Occipital lobe (tissue), 2 donors: ENCODE results near the gene NCK2. TPM values are rescaled to one million over a fixed set of nuclear protein-coding genes. Genes with fewer than 3 reads are reported as not detected.

ENCODE experiments used
- DNase-seq: peaks from one replicate; lab custom pipeline; 2025; lab: John Stamatoyannopoulos, UW
- total RNA-seq: library from RNA; depleted of rRNA; stranded (reverse); fragments of >200 nt; gene quantifications from one replicate; pipeline ENCODE4 v1.2.3, GENCODE V29; 2014

The NCK2 gene
- total RNA-seq, 1 donor from 2014 or later = 86.1 TPM

GRCh38 chr2:105774781-105775337 lies 30.1 kb downstream of the NCK2 start:
- no peak for DNase-seq

GRCh38 chr2:105775809-105776559 lies 31.3 kb downstream of the NCK2 start:
- no peak for DNase-seq

GRCh38 chr2:105776560-105776928 lies 31.8 kb downstream of the NCK2 start:
- no peak for DNase-seq

GRCh38 chr2:105777031-105777482 lies 32.3 kb downstream of the NCK2 start:
- DNase-seq = no peak

GRCh38 chr2:105777506-105778055 lies 32.9 kb downstream of the NCK2 start:
- no peak for DNase-seq

- DNase-seq = no peak
These were observed 33.4 kb downstream of the NCK2 start for GRCh38 chr2:105778080-105778607.

- no peak for DNase-seq
These were observed 34.7 kb downstream of the NCK2 start for GRCh38 chr2:105779394-105779793.

GRCh38 chr2:105780606-105781005 lies 35.9 kb downstream of the NCK2 start:
- no peak for DNase-seq

GRCh38 chr2:105781274-105781978 lies 36.7 kb downstream of the NCK2 start:
- DNase-seq = no peak

- DNase-seq = no peak
These were observed 37.4 kb downstream of the NCK2 start for GRCh38 chr2:105782123-105782522.

GRCh38 chr2:105782646-105783045 lies 37.9 kb downstream of the NCK2 start:
- no peak for DNase-seq

GRCh38 chr2:105783151-105783738 lies 38.5 kb downstream of the NCK2 start:
- DNase-seq = no peak

GRCh38 chr2:105783972-105784371 lies 39.3 kb downstream of the NCK2 start:
- DNase-seq = no peak

- no peak for DNase-seq
These were observed 39.9 kb downstream of the NCK2 start for GRCh38 chr2:105784589-105784988.

GRCh38 chr2:105785095-105785847 lies 40.6 kb downstream of the NCK2 start:
- no peak for DNase-seq

GRCh38 chr2:105786231-105787230 lies 41.8 kb downstream of the NCK2 start:
- DNase-seq = no peak

GRCh38 chr2:105787376-105788318 lies 42.9 kb downstream of the NCK2 start:
- no peak for DNase-seq

- DNase-seq = no peak
These were observed 44.1 kb downstream of the NCK2 start for GRCh38 chr2:105788670-105789290.
